GM12864 (cell line): ENCODE data around the gene IGSF11.

ENCODE experiments used
- DNase-seq: peaks from one replicate; pipeline ENCODE4 v3.0.0-alpha.2; 2011; ENCODE audit warnings: low read depth
- H3K4me3 ChIP-seq: 2 replicates; pipeline ENCODE4 v1.5.1; 2011; ENCODE audit warnings: mild to moderate bottlenecking, low read depth, low read length, control low read depth
- TF ChIP-seq, protein P1 (sequence below): IDR thresholded peaks from 2 replicates; pipeline ENCODE4 v1.5.1; 2011; ENCODE audit warnings: low read depth, mild to moderate bottlenecking, moderate library complexity, low read length, control low read depth, inconsistent platforms; ENCODE audit errors: missing control alignments

Gene IGSF11

DNA sequence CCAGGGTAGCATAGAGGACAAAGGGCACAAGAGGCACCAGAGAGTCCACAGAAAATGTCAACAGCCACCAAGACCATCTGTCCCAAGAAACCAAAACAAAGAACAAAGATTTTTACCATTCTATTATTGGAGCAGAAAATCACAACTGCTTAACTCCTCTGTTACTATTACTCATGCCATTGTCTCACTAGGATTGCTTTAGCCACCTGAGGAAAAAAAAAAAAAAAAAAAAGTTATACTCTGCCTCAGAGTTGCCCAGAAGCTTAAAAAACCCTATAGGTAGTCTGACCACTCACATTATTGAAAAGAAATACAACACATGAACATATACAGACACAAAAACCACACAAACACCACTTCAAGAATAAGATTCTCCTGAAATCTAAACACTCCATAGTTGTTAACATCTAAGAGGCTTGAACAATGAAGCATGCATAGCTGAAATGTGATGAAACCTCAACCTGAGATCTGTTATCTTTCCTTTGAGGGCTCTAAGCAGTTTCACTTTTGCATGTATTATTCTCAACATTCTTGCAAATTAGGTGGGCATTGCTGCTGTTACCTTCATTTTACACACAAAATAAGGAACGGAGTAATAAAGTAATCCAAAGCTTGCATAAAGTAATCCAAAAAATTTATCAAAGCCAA is 85.4 kb downstream of the IGSF11 start:
- TF ChIP-seq, protein P1, sequence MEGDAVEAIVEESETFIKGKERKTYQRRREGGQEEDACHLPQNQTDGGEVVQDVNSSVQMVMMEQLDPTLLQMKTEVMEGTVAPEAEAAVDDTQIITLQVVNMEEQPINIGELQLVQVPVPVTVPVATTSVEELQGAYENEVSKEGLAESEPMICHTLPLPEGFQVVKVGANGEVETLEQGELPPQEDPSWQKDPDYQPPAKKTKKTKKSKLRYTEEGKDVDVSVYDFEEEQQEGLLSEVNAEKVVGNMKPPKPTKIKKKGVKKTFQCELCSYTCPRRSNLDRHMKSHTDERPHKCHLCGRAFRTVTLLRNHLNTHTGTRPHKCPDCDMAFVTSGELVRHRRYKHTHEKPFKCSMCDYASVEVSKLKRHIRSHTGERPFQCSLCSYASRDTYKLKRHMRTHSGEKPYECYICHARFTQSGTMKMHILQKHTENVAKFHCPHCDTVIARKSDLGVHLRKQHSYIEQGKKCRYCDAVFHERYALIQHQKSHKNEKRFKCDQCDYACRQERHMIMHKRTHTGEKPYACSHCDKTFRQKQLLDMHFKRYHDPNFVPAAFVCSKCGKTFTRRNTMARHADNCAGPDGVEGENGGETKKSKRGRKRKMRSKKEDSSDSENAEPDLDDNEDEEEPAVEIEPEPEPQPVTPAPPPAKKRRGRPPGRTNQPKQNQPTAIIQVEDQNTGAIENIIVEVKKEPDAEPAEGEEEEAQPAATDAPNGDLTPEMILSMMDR: no peak
- no peak for DNase-seq
- H3K4me3 ChIP-seq: no peak overlapping the region

DNA sequence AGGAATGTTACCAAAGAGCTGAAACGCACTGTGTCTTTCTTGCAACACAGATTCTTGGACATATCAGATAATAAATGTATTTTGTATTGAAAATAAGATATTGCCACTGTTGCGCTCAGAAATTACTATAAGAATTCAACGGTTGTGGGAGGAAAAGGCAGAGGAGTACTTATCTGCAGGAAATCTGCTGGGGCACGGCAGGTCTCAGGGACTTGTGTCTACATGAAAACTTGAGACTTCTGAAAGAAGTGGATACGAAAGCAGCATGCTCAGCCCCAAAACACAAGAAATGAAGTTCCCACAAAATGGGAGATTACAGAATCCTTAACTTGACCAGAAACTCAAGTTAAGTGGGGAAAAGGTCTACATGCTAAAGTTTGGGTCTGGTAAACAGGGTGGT is 86.5 kb downstream of the IGSF11 start:
- H3K4me3 ChIP-seq: no peak overlapping the region
- TF ChIP-seq, protein P1: no peak
- DNase-seq: no peak

DNA sequence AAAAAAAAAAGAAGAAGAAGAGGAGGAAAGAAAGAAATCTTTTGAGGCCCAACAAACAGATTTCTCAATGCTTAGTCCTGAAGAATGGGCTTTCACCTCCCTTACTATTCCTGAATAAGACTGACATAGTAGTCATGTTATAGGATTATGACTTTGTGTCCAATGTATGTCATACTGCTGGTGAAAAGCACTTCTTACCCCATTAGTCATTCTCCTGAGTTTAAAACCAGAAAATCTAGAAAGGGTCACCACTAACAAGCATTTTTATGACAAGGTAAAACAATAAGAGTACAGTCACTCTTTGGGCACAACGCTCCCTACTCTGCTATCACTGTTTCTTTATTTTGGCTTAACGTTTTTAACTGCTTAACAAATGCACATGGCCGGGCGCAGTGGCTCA is 88.2 kb downstream of the IGSF11 start:
- no peak for DNase-seq
- no peak overlapping the region for H3K4me3 ChIP-seq
- TF ChIP-seq, protein P1: no peak

DNA sequence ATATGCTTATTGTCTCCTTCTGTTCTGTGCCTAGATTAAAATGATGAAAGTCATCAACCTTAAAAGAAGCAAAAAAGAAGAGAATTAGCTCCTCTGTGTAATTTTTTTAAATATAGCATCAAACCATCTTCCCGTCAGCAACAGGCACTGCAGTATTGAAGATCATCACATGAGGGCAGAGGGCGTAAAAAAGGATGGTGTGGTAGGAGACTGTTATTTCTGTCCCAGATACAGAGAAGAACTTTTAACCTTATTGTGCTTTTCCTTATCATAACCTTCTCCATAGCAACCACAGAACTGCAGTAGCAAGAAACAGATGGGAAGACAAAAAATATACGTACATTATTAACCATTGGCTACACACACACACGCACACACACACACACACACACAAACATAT is 88.8 kb downstream of the IGSF11 start:
- no peak overlapping the region for H3K4me3 ChIP-seq
- no peak for DNase-seq
- TF ChIP-seq, protein P1: no peak

DNA sequence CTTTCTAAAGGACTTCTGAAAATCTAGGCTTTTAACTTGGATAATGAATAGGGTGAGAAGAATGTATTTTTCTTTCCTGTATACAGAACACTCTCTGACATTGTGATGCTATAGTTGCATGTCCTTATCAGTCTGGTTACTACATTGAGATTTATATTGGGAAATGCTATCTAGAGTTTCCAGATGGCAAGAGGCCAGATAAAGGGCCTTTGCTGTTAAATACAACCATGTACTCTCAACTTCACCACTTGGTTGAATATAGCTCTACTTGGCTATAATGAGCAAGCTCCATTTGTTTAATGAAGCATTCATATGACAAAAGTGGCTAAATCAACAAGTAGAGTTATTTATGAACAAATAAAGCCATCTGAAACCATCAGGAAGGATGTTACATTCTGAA is 91.0 kb downstream of the IGSF11 start:
- TF ChIP-seq, protein P1: no peak
- no peak overlapping the region for H3K4me3 ChIP-seq
- no peak for DNase-seq

DNA sequence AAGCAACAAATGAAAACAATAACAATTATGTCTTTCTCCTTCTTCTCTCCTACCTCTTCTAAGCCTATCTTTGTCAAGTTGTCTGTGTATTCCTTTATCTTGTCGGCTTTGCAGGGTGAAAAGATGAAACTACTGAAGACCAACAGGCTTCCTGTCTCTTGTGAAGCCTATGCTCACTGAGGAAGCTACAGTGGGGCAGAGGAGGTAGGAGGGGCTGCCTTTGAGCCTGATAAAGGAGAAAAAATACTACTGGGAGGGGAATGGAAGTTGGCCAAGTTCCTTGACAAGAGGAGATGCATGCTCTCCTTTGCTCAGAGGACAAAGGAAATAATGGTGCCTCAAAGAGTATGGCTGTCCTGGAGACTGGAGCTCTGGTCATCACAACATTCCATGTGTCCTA is 92.0 kb downstream of the IGSF11 start:
- H3K4me3 ChIP-seq: no peak overlapping the region
- no peak for DNase-seq
- TF ChIP-seq, protein P1: no peak

DNA sequence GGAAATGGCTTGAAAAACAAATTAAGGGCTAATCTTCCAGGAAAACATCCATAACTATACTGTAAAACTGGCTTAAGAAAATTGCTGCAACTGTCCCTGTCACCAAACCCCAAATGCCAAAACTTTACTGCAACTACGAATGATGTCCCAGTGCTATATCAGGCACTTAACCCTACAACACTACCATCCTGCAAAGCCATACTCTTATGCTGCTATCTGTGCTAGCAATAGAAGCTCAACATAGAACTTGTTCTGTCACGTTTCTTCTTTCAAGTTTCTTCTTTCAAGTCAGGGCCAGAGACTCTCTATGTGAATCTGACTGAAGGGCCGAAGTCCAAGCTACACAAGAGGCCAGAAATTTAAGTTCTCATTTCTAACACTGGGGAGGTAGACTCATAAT is 92.5 kb downstream of the IGSF11 start:
- TF ChIP-seq, protein P1: no peak
- no peak for DNase-seq
- no peak overlapping the region for H3K4me3 ChIP-seq
